ENCODE data around the gene PDK3.

DNA sequence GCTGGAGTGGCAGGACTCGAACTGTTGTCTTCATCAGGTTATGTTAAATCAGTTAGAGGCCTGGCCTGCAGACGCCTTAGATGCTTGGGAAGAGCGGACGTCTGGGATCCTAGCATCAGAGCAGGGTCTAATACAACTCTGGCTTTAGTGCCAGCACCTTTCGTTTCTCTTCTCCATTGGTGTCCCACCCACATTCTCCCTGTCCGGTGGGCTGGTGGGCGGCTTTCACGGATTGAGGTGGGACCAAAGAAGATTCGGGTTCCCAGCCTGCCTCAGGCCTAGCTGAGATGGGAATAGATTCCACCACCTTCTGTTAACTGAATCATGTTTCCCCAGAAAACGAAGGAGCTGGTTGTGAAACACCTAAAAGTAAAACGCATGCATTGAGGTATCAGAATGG lies 939 bp downstream of the PDK3 start:
- TF ChIP-seq, protein P1, sequence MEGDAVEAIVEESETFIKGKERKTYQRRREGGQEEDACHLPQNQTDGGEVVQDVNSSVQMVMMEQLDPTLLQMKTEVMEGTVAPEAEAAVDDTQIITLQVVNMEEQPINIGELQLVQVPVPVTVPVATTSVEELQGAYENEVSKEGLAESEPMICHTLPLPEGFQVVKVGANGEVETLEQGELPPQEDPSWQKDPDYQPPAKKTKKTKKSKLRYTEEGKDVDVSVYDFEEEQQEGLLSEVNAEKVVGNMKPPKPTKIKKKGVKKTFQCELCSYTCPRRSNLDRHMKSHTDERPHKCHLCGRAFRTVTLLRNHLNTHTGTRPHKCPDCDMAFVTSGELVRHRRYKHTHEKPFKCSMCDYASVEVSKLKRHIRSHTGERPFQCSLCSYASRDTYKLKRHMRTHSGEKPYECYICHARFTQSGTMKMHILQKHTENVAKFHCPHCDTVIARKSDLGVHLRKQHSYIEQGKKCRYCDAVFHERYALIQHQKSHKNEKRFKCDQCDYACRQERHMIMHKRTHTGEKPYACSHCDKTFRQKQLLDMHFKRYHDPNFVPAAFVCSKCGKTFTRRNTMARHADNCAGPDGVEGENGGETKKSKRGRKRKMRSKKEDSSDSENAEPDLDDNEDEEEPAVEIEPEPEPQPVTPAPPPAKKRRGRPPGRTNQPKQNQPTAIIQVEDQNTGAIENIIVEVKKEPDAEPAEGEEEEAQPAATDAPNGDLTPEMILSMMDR (IDR thresholded peaks at IDR 0.05) = no peak
- no peak for TF ChIP-seq POLR2A (IDR thresholded peaks at IDR 0.05)
